MM.1S (cell line): Measurements from ENCODE around the gene UBN2.

Source experiments
- DNase-seq: peaks from one replicate; pipeline ENCODE4 v3.0.0-alpha.2; 2015
- H2AFZ ChIP-seq: fragments of 300-600 bp; sonication (generic); 2 replicates; pipeline ENCODE4 v1.6.0; 2016; ENCODE audit warnings: antibody characterized with exemption, low read length
- H3F3A ChIP-seq: fragments of 300-600 bp; sonication (generic); 2 replicates; pipeline ENCODE4 v1.6.1; 2016; ENCODE audit warnings: mild to moderate bottlenecking, antibody characterized with exemption, low read length, moderate library complexity, mixed read lengths; ENCODE audit not compliant: insufficient read depth
- H3K27ac ChIP-seq: fragments of 300-600 bp; sonication (generic); 2 replicates; pipeline ENCODE4 v1.5.1; 2016; ENCODE audit warnings: mild to moderate bottlenecking, low read length
- H3K27me3 ChIP-seq: fragments of 300-600 bp; sonication (generic); replicated peaks from 2 replicates; pipeline ENCODE4 v1.6.0; 2016; ENCODE audit warnings: low read length; ENCODE audit not compliant: insufficient read depth
- H3K36me3 ChIP-seq: fragments of 300-600 bp; sonication (generic); replicated peaks from 2 replicates; pipeline ENCODE4 v1.6.1; 2016; ENCODE audit warnings: mild to moderate bottlenecking, low read length, mixed read lengths; ENCODE audit not compliant: insufficient read depth
- H3K4me1 ChIP-seq: fragments of 300-600 bp; sonication (generic); 2 replicates; pipeline ENCODE4 v1.6.1; 2016; ENCODE audit warnings: low read length, mixed read lengths
- H3K4me2 ChIP-seq: fragments of 300-600 bp; sonication (generic); 2 replicates; pipeline ENCODE4 v1.6.0; 2016; ENCODE audit warnings: low read depth, low read length
- H3K4me3 ChIP-seq: fragments of 300-600 bp; sonication (generic); 2 replicates; pipeline ENCODE4 v1.5.1; 2016; ENCODE audit warnings: low read length, mixed read lengths
- H3K79me2 ChIP-seq: fragments of 300-600 bp; sonication (generic); 2 replicates; pipeline ENCODE4 v1.6.1; 2016; ENCODE audit warnings: mixed run types, low read length, mixed read lengths
- H3K9ac ChIP-seq: fragments of 300-600 bp; sonication (generic); 2 replicates; pipeline ENCODE4 v1.6.1; 2016; ENCODE audit warnings: low read length, mixed read lengths
- H3K9me2 ChIP-seq: fragments of 300-600 bp; sonication (generic); replicated peaks from 2 replicates; pipeline ENCODE4 v1.6.1; 2016; ENCODE audit warnings: mild to moderate bottlenecking, low read length, mixed read lengths; ENCODE audit not compliant: insufficient read depth
- H3K9me3 ChIP-seq: fragments of 300-600 bp; sonication (generic); replicated peaks from 2 replicates; pipeline ENCODE4 v1.6.1; 2016; ENCODE audit warnings: mild to moderate bottlenecking, low read length, mixed read lengths; ENCODE audit not compliant: insufficient read depth
- H4K20me1 ChIP-seq: fragments of 300-600 bp; sonication (generic); 2 replicates; pipeline ENCODE4 v1.6.1; 2016; ENCODE audit warnings: mild to moderate bottlenecking, low read length, moderate library complexity, mixed read lengths; ENCODE audit not compliant: insufficient read depth
- CTCF ChIP-seq: fragments of 300-600 bp; sonication (generic); IDR thresholded peaks from 2 replicates; pipeline ENCODE4 v1.5.1; 2016; ENCODE audit warnings: antibody characterized with exemption, low read length, mixed read lengths
- EZH2 ChIP-seq: fragments of 300-600 bp; sonication (generic); optimal IDR thresholded peaks from 2 replicates; pipeline ENCODE3; 2017; ENCODE audit warnings: low read depth, mild to moderate bottlenecking, antibody characterized with exemption, low read length, mixed read lengths
- EZH2phosphoT487 ChIP-seq: fragments of 300-600 bp; sonication (generic); IDR thresholded peaks from 2 replicates; pipeline ENCODE4 v1.6.1; 2018; ENCODE audit warnings: antibody characterized with exemption, low read length

The UBN2 gene

GRCh38 chr7:139340037-139340807 lies 109.2 kb downstream of the UBN2 start:
- H3K36me3 ChIP-seq: no peaks in the 10 kb centered on the region
- H2AFZ ChIP-seq: peak overlapping the region; percentile 74

GRCh38 chr7:139340808-139341057 lies 109.7 kb downstream of the UBN2 start:
- H3K4me2 ChIP-seq: peak overlapping the region; percentile 89
- TF ChIP-seq EZH2 (no peak), CTCF (no peak), EZH2phosphoT487 (no peak)
- DNase-seq: no peak
- H2AFZ ChIP-seq: peak overlapping the region; percentile 74
- no peaks in the 10 kb centered on the region for H4K20me1 ChIP-seq
- no peaks in the 10 kb centered on the region for H3K9me3 ChIP-seq
- peak overlapping the region; percentile 89 for H3K4me3 ChIP-seq
- H3K9ac ChIP-seq: peak overlapping the region; percentile 97
- H3K27ac ChIP-seq: peak overlapping the region; percentile 91
- no peaks in the 10 kb centered on the region for H3K9me2 ChIP-seq
- peaks cover 9% of the 10 kb centered on the region; the same call in 1 of the 2 replicates for H3K4me1 ChIP-seq
- H3K27me3 ChIP-seq: no peaks in the 10 kb centered on the region
- peaks cover 24% of the 10 kb centered on the region for H3K79me2 ChIP-seq
- peaks cover 28% of the 10 kb centered on the region for H3F3A ChIP-seq
- H3K36me3 ChIP-seq: no peaks in the 10 kb centered on the region

More at GRCh38 chr7:139340037-139340807, 109.2 kb downstream of the UBN2 start:
- H3K27me3 ChIP-seq: no peaks in the 10 kb centered on the region
- peaks cover 28% of the 10 kb centered on the region for H3F3A ChIP-seq
- DNase-seq: peak; percentile 100
- H3K9me3 ChIP-seq: no peaks in the 10 kb centered on the region
- peak overlapping the region; percentile 89 for H3K4me3 ChIP-seq
- no peaks in the 10 kb centered on the region for H4K20me1 ChIP-seq
- TF ChIP-seq EZH2: no peak
- no peak for TF ChIP-seq EZH2phosphoT487
- peak; percentile 85 for TF ChIP-seq CTCF
- H3K79me2 ChIP-seq: peaks cover 24% of the 10 kb centered on the region
- no peaks in the 10 kb centered on the region for H3K9me2 ChIP-seq
- peak overlapping the region; percentile 97 for H3K9ac ChIP-seq
- peak overlapping the region; percentile 89 for H3K4me2 ChIP-seq
- peak overlapping the region; percentile 91 for H3K27ac ChIP-seq
- peaks cover 9% of the 10 kb centered on the region; the same call in 1 of the 2 replicates for H3K4me1 ChIP-seq

DNA sequence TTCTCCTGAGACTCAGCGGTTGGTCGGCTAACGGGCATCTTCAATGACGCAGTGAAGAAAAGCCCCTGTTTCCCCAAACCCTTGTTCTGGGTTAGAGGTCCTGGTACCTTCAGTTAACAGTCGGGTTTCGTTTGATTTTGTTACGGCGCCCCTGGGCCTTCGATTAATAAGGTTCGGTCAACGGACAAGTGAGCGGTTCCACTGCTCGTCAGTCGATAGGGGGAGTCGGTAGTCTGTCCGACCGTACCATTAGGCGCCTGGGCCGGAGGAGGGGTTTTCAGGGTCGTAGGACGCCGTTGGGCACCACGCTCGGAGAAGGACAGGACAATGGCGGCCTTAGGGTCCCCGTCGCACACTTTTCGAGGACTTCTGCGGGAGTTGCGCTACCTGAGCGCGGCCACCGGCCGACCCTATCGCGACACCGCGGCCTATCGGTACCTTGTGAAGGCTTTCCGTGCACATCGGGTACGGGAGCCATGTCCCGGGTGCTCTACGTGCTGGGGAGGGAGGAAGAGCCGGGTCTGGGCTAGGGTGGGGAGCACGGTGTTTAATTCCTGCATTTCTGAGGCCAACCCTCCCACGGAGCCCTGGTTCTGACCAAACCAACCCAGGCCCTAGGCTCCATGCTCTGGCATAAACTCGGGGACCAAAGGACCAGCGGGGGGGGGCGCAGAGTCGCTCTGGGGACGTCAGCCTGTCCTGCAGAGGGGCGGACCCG lies 110.2 kb downstream of the UBN2 start, which contains the start of gene FMC1:
TSS of gene FMC1 (plus strand) at position 280 of the 718 bp plus-strand sequence. CDS start at position 328, 48 bp downstream.
- no peak for TF ChIP-seq EZH2phosphoT487
- TF ChIP-seq CTCF: peak; percentile 30
- TF ChIP-seq EZH2: no peak
- Histone ChIP-seq H3K9me3 (no peaks in the 10 kb centered on the region), H3K4me1 (peaks cover 9% of the 10 kb centered on the region; the same call in 1 of the 2 replicates), H3F3A (peaks cover 28% of the 10 kb centered on the region), H2AFZ (peak within 1 kb of the TSS; percentile 74), H3K4me3 (peak within 1 kb of the TSS; percentile 89), H3K36me3 (no peaks in the 10 kb centered on the region), H3K27ac (peak within 1 kb of the TSS; percentile 91), H3K9ac (peak within 1 kb of the TSS; percentile 97), H3K79me2 (peaks cover 24% of the 10 kb centered on the region), H4K20me1 (no peaks in the 10 kb centered on the region), H3K27me3 (no peaks in the 10 kb centered on the region), H3K4me2 (peak within 1 kb of the TSS; percentile 89), H3K9me2 (no peaks in the 10 kb centered on the region)
- peak; percentile 96 for DNase-seq
